Endothelial cell of umbilical vein (primary cell): ENCODE measurements around the gene ABL1.

ENCODE experiments used
- CTCF ChIP-seq, 2 donors: IDR thresholded peaks; 1 replicate in 1 of 2; 2 replicates in 1 of 2; pipeline ENCODE4 v1.5.1; 2011; ENCODE audit warnings: low read length in 2 of 2, mild to moderate bottlenecking in 2 of 2, moderate library complexity in 2 of 2, control low read depth in 1 of 2, inconsistent platforms in 1 of 2, low read depth in 1 of 2; ENCODE audit not compliant: insufficient read depth in 1 of 2; ENCODE audit errors: extremely low read depth in 1 of 2
- EZH2 ChIP-seq: IDR thresholded peaks from 2 replicates; pipeline ENCODE4 v1.6.1; 2012; ENCODE audit warnings: borderline replicate concordance, low read depth, mild to moderate bottlenecking, moderate library complexity, low read length, inconsistent platforms; ENCODE audit not compliant: severe bottlenecking
- GATA2 ChIP-seq: IDR thresholded peaks from 2 replicates; pipeline ENCODE4 v1.7.0; 2011; ENCODE audit warnings: low read depth, mild to moderate bottlenecking, moderate library complexity, mixed read lengths, low read length; ENCODE audit not compliant: insufficient read length, insufficient read depth
- JUN ChIP-seq: IDR thresholded peaks from 2 replicates; pipeline ENCODE4 v1.6.1; 2011; ENCODE audit warnings: borderline replicate concordance, low read depth; ENCODE audit not compliant: insufficient read length, insufficient read depth
- POLR2A ChIP-seq: IDR thresholded peaks from 2 replicates; pipeline ENCODE4 v1.6.1; 2012; ENCODE audit warnings: low read depth, mild to moderate bottlenecking, control low read depth, low read length
- POLR2AphosphoS5 ChIP-seq: IDR thresholded peaks from 2 replicates; pipeline ENCODE4 v1.6.1; 2012; ENCODE audit warnings: low read depth, mild to moderate bottlenecking, control low read depth, low read length, moderate library complexity; ENCODE audit not compliant: insufficient read depth

DNA sequence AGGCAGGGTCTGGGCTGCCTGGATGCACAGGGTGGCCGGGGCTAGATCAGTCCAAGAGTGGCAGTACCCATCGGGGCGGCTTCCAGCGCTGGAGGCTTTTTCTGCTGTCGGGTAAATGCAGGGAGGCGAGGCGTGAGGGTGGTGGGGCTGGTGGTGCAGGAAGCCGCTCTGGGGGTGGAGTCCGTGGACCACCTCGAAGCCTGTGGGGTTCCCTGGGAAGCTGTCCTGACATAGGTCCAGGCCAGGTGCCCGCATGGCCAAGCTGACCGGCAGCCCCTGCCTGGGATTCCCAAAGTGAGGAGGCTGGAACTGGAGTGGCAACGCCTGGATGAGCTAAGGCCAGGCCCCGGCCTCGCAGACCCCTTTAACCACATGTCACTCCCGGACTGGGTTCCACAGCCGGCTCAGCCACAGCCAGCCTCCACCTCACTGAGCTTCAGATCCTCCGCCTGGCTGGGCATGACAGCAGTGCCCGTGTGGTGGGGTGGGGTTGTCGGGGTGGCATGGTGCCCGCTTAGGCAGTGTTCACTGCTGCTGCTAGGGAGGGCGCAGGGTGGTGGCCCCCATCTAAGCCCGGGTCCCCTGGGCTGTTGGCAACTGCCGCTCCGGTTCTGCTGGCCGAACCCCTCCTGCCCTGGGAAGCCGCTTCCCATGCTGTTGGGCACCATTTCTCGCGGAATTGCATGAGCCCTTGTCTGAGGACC lies 62.9 kb downstream of the ABL1 start:
- no peak for TF ChIP-seq CTCF (IDR thresholded peaks at IDR 0.05; ENCODE audit: extremely low read depth in 1 of 2, insufficient read depth in 1 of 2, low read depth in 1 of 2, low read length in 2 of 2)
- no peak for TF ChIP-seq EZH2
- no peak for TF ChIP-seq POLR2A
- no peak for TF ChIP-seq GATA2
- TF ChIP-seq POLR2AphosphoS5, result no peak
- no peak for TF ChIP-seq JUN
